HepG2 (cell line): ENCODE data around the gene SLC9A8. TPM values are rescaled to one million over a fixed set of nuclear protein-coding genes. Genes with fewer than 3 reads are reported as not detected.

ENCODE experiments used
- ETV5 ChIP-seq: IDR thresholded peaks from 2 replicates; pipeline ENCODE4 v1.6.1; 2018; ENCODE audit warnings: missing biosample characterization, missing genetic modification reagents, inconsistent platforms, borderline replicate concordance
- MXD4 ChIP-seq: IDR thresholded peaks from 2 replicates; pipeline ENCODE4 v1.6.1; 2016; ENCODE audit warnings: mild to moderate bottlenecking, missing biosample characterization, missing genetic modification reagents
- SIN3A ChIP-seq: IDR thresholded peaks from 2 replicates; pipeline ENCODE4 v1.6.1; 2011; ENCODE audit warnings: low read depth, mild to moderate bottlenecking, control low read depth, low read length, borderline replicate concordance
- SOX13 ChIP-seq, 3 experiments: fragments of 450-650 bp in 1 of 3; sonication (generic) in 1 of 3; formaldehyde crosslinking in 1 of 3; IDR thresholded peaks in 2 of 3; conservative IDR thresholded peaks in 1 of 3; 2 replicates each; pipeline versions ENCODE4 v1.5.0 to v1.6.1; 2016 to 2020; ENCODE audit warnings: antibody characterized with exemption in 1 of 3, mild to moderate bottlenecking in 1 of 3, missing compliant biosample characterization in 1 of 3, missing genetic modification reagents in 1 of 3, moderate library complexity in 1 of 3
- THAP9 ChIP-seq: sonication (generic); formaldehyde crosslinking; IDR thresholded peaks from 2 replicates; pipeline ENCODE4; 2020; ENCODE audit warnings: missing genetic modification reagents, mild to moderate bottlenecking, borderline replicate concordance
- U2AF2 ChIP-seq: fragments of 200-400 bp; formaldehyde crosslinking; IDR thresholded peaks from 2 replicates; pipeline ENCODE4 v1.6.1; 2017; ENCODE audit warnings: low read depth, mild to moderate bottlenecking, low read length
- ZBTB10 ChIP-seq: sonication (generic); formaldehyde crosslinking; IDR thresholded peaks from 2 replicates; pipeline ENCODE4 v1.4.0; 2020; ENCODE audit warnings: missing genetic modification reagents, borderline replicate concordance
- ZFP36L2 ChIP-seq: sonication (generic); formaldehyde crosslinking; IDR thresholded peaks from 2 replicates; pipeline ENCODE4 v1.4.0; 2020; ENCODE audit warnings: missing genetic modification reagents
- ZIK1 ChIP-seq: sonication (generic); formaldehyde crosslinking; IDR thresholded peaks from 2 replicates; pipeline ENCODE4 v1.5.0; 2020; ENCODE audit warnings: mild to moderate bottlenecking, low read depth, missing genetic modification reagents, borderline replicate concordance
- ZNF138 ChIP-seq: sonication (generic); formaldehyde crosslinking; IDR thresholded peaks from 2 replicates; pipeline ENCODE4 v1.5.0; 2020; ENCODE audit warnings: mild to moderate bottlenecking, low read depth, missing genetic modification reagents
- ZNF335 ChIP-seq: sonication (generic); formaldehyde crosslinking; IDR thresholded peaks from 2 replicates; pipeline ENCODE4 v1.4.0; 2020; ENCODE audit warnings: missing genetic modification reagents
- ZNF747 ChIP-seq: sonication (generic); formaldehyde crosslinking; IDR thresholded peaks from 2 replicates; pipeline ENCODE4 v1.8.1; 2023; ENCODE audit warnings: missing genetic modification reagents, mild to moderate bottlenecking, borderline replicate concordance
- polyA plus RNA-seq, 8 experiments: library from polyadenylated mRNA; depleted of rRNA in 3 of 8; stranded (reverse) in 7 of 8; unstranded in 1 of 8; fragments of >200 nt; fragmentation: Illumina TruSeq in 4 of 8; extraction: Trizol in 4 of 8; gene quantifications; 2 replicates each; pipeline versions ENCODE4 v1.2.1 to v1.2.3, GENCODE V29; 2011 to 2016; ENCODE audit warnings: low read depth in 4 of 8, missing spikeins in 1 of 8, mixed read lengths in 1 of 8; ENCODE audit not compliant: insufficient read depth in 1 of 8
- total RNA-seq, 5 experiments: library from RNA; depleted of rRNA; stranded (reverse); fragments of >200 nt; fragmentation: Illumina TruSeq; extraction: Trizol; gene quantifications; 2 replicates each; pipeline ENCODE4 v1.2.3, GENCODE V29; 2016; ENCODE audit warnings: low read depth in 1 of 5
- TF ChIP-seq, protein P1 (sequence below): IDR thresholded peaks from 2 replicates; pipeline ENCODE4 v1.6.1; 2016; ENCODE audit warnings: low read depth, missing genetic modification reagents, missing compliant biosample characterization

The SLC9A8 gene
- total and polyA plus RNA-seq, 2 of the 13 experiments (the other 11 are each of a cell fraction or from before 2014, with no cell fraction given), result 4.1 to 7.4 TPM

DNA sequence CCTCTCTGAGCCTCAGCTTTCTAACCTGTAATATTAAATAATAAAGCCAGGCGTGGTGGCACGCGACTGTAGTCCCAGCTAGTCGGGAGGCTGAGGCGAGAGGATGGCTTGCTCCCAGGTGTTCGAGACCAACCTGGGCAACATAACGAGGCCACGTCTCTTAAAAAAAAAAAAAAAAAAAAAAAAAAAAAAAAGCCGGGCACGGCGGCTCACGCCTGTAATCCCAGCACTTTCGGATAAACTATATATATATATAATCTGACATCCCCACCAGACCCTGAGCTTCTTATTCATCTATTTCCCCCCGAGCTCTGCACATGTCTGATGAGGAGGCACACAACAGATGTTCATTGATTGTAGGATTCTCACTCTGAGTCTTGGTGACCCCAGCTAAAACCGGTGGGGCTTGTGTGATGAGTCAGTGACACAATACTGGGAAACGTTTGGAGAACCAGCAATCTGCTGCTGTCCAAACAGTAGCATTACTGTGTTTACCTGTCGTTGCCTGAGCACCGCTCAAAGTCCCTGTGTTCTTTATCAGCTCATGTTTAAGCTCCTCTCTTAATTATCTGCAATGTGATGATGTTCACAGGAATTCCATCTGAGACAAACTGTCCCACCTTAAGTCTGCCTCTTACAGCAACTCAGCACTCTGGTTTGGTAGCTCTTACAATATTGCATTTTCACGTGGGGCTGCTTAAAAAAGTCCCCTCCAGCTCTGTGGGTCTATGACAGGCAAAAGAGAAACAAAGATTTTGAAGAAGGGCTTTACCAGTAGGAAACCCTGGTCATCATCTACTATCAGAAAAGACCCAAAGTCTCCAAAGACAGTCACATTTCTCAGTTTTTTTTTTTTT is 103.7 kb downstream of the SLC9A8 start (continued):
- TF ChIP-seq ZBTB10 (CRISPR knock-in tag) (no peak), THAP9 (CRISPR knock-in tag) (0 out of 2 replicates have a peak, but pooled peaks have one; percentile 9), ZNF138 (CRISPR knock-in tag) (no peak), U2AF2 (no peak), ZFP36L2 (CRISPR knock-in tag) (0 out of 2 replicates have a peak, but pooled peaks have one; percentile 10), SOX13 (IDR thresholded peaks at IDR 0.05) (peak; percentile 64; the same call in 1 of the 2 replicates), SOX13 (CRISPR knock-in tag; conservative IDR thresholded peaks at IDR 0.05 in 1 of 2, IDR thresholded peaks at IDR 0.05 in 1 of 2) (peak in 1 of 2 experiments; percentile 96; a peak in 2 of 4 replicates), SIN3A (peak; percentile 71; the same call in 1 of the 2 replicates), ZNF335 (CRISPR knock-in tag) (peak; percentile 47; the same call in 1 of the 2 replicates), MXD4 (peak; percentile 81; the same call in 1 of the 2 replicates), ETV5 (CRISPR knock-in tag) (peak; percentile 85; the same call in 1 of the 2 replicates), ZIK1 (CRISPR knock-in tag) (no peak), ZNF747 (CRISPR knock-in tag) (peak; percentile 81; the same call in 1 of the 2 replicates)
- TF ChIP-seq, protein P1, sequence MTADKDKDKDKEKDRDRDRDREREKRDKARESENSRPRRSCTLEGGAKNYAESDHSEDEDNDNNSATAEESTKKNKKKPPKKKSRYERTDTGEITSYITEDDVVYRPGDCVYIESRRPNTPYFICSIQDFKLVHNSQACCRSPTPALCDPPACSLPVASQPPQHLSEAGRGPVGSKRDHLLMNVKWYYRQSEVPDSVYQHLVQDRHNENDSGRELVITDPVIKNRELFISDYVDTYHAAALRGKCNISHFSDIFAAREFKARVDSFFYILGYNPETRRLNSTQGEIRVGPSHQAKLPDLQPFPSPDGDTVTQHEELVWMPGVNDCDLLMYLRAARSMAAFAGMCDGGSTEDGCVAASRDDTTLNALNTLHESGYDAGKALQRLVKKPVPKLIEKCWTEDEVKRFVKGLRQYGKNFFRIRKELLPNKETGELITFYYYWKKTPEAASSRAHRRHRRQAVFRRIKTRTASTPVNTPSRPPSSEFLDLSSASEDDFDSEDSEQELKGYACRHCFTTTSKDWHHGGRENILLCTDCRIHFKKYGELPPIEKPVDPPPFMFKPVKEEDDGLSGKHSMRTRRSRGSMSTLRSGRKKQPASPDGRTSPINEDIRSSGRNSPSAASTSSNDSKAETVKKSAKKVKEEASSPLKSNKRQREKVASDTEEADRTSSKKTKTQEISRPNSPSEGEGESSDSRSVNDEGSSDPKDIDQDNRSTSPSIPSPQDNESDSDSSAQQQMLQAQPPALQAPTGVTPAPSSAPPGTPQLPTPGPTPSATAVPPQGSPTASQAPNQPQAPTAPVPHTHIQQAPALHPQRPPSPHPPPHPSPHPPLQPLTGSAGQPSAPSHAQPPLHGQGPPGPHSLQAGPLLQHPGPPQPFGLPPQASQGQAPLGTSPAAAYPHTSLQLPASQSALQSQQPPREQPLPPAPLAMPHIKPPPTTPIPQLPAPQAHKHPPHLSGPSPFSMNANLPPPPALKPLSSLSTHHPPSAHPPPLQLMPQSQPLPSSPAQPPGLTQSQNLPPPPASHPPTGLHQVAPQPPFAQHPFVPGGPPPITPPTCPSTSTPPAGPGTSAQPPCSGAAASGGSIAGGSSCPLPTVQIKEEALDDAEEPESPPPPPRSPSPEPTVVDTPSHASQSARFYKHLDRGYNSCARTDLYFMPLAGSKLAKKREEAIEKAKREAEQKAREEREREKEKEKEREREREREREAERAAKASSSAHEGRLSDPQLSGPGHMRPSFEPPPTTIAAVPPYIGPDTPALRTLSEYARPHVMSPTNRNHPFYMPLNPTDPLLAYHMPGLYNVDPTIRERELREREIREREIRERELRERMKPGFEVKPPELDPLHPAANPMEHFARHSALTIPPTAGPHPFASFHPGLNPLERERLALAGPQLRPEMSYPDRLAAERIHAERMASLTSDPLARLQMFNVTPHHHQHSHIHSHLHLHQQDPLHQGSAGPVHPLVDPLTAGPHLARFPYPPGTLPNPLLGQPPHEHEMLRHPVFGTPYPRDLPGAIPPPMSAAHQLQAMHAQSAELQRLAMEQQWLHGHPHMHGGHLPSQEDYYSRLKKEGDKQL (CRISPR knock-in tag), result peak; percentile 90
